Vagina (tissue), 2 donors: ENCODE data around the gene SGCD.

ENCODE experiments used
- POLR2A ChIP-seq, 2 donors: fragments of 450-650 bp; IDR thresholded peaks; one replicate each; pipeline ENCODE4 v1.6.1; 2017; ENCODE audit warnings: antibody characterized with exemption in 2 of 2, mild to moderate bottlenecking in 2 of 2, moderate library complexity in 2 of 2
- POLR2AphosphoS5 ChIP-seq, 2 donors: sonication (generic); formaldehyde crosslinking; IDR thresholded peaks; one replicate each; pipeline ENCODE4 v1.9.0; 2017; ENCODE audit warnings: antibody characterized with exemption in 2 of 2, mild to moderate bottlenecking in 2 of 2, low read depth in 1 of 2; ENCODE audit not compliant: insufficient read depth in 1 of 2
- TF ChIP-seq, protein P1 (sequence below), 3 experiments: fragments of 450-650 bp in 2 of 3; fragments of 200-600 bp in 1 of 3; sonication (generic) in 1 of 3; IDR thresholded peaks; one replicate each; pipeline ENCODE4 v1.5.1; 2017 to 2019; ENCODE audit warnings: antibody characterized with exemption in 3 of 3, mild to moderate bottlenecking in 2 of 3, moderate library complexity in 2 of 3

DNA sequence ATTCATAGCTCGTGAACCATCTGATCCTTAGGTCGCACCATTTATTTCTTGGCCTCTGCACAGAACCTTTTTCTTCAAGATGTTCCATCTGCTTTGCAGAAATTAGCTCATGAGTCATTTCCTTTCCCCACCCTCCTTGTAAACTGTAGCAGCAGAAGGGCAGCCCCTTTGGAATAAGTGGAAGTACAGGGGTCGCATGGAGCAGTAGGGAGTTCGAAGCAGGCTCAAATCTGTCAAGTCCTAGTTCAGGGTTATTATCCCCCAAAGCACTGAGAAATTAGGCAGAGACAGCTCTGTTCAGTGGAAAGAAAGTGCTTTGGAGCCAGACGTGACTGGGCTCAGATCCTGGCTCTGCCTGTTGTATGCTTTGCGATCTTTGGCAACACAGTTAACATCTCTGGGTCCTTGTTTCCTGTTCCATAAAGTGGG lies 84.2 kb downstream of the SGCD start:
- TF ChIP-seq, protein P1, sequence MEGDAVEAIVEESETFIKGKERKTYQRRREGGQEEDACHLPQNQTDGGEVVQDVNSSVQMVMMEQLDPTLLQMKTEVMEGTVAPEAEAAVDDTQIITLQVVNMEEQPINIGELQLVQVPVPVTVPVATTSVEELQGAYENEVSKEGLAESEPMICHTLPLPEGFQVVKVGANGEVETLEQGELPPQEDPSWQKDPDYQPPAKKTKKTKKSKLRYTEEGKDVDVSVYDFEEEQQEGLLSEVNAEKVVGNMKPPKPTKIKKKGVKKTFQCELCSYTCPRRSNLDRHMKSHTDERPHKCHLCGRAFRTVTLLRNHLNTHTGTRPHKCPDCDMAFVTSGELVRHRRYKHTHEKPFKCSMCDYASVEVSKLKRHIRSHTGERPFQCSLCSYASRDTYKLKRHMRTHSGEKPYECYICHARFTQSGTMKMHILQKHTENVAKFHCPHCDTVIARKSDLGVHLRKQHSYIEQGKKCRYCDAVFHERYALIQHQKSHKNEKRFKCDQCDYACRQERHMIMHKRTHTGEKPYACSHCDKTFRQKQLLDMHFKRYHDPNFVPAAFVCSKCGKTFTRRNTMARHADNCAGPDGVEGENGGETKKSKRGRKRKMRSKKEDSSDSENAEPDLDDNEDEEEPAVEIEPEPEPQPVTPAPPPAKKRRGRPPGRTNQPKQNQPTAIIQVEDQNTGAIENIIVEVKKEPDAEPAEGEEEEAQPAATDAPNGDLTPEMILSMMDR (IDR thresholded peaks at IDR 0.05), result no peak
- TF ChIP-seq POLR2A (IDR thresholded peaks at IDR 0.05) (no peak), POLR2AphosphoS5 (IDR thresholded peaks at IDR 0.05; ENCODE audit: insufficient read depth in 1 of 2, low read depth in 1 of 2) (no peak)
